Fibroblast of villous mesenchyme (primary cell): ENCODE results near the gene KIF26B. TPM values are rescaled to one million over a fixed set of nuclear protein-coding genes. Genes with fewer than 3 reads are reported as not detected.

Source experiments
- DNase-seq: peaks from one replicate; pipeline ENCODE4 v3.0.0-alpha.2; 2010; ENCODE audit warnings: low read depth
- H3K4me3 ChIP-seq: 2 replicates; pipeline ENCODE4 v1.5.1; 2011; ENCODE audit warnings: low read depth, mild to moderate bottlenecking, low read length
- CTCF ChIP-seq: IDR thresholded peaks from 2 replicates; pipeline ENCODE4 v1.5.1; 2012; ENCODE audit warnings: low read depth, mild to moderate bottlenecking, low read length; ENCODE audit not compliant: insufficient read depth
- total RNA-seq: library from RNA; depleted of rRNA; stranded (reverse); fragments of >200 nt; gene quantifications from 2 replicates; pipeline ENCODE4 v1.2.3, GENCODE V29; 2012

Gene KIF26B
- total RNA-seq, 1 donor, result 12.1 TPM

GRCh38 chr1:245217853-245218608 is 63.2 kb downstream of the KIF26B start:
- no peak overlapping the region for H3K4me3 ChIP-seq
- no peak for TF ChIP-seq CTCF
- DNase-seq, result no peak

GRCh38 chr1:245220381-245220985 is 65.7 kb downstream of the KIF26B start:
- TF ChIP-seq CTCF, result no peak
- no peak overlapping the region for H3K4me3 ChIP-seq
- no peak for DNase-seq

- no peak for DNase-seq
- TF ChIP-seq CTCF, result no peak
These were observed 67.0 kb downstream of the KIF26B start for GRCh38 chr1:245221805-245222204.

GRCh38 chr1:245222931-245223595 is 68.3 kb downstream of the KIF26B start:
- TF ChIP-seq CTCF, result no peak

More at GRCh38 chr1:245221805-245222204, 67.0 kb downstream of the KIF26B start:
- no peak overlapping the region for H3K4me3 ChIP-seq

GRCh38 chr1:245225322-245226202 is 70.8 kb downstream of the KIF26B start:
- peak; percentile 11 for DNase-seq
- TF ChIP-seq CTCF, result no peak

More at GRCh38 chr1:245222931-245223595, 68.3 kb downstream of the KIF26B start:
- DNase-seq, result no peak
- H3K4me3 ChIP-seq, result no peak overlapping the region

GRCh38 chr1:245226203-245226499 is 71.4 kb downstream of the KIF26B start:
- no peak overlapping the region for H3K4me3 ChIP-seq
- no peak for DNase-seq
- no peak for TF ChIP-seq CTCF

More at GRCh38 chr1:245225322-245226202, 70.8 kb downstream of the KIF26B start:
- H3K4me3 ChIP-seq, result no peak overlapping the region
